HCT116 (cell line): ENCODE results near the gene TH. TPM values are rescaled to one million over a fixed set of nuclear protein-coding genes. Genes with fewer than 3 reads are reported as not detected.

Source experiments
- ATAC-seq: fragments of 200-7000 bp; cut with Tn5 transposase; 2 replicates; pipeline ENCODE4 v1.9.1; 2020; ENCODE audit warnings: mild to moderate bottlenecking, moderate library complexity
- BruUV-seq: library from RNA; stranded (reverse); fragments of 400-500 nt; replicated peaks from 2 replicates; lab custom pipeline; 2021; lab: Mats Ljungman, UMichigan
- CTCF ChIA-PET: fragments of 300-600 bp; sonication (Branson Sonifier 250); formaldehyde crosslinking; loops from one replicate; lab custom pipeline; 2021; ENCODE audit warnings: antibody characterized with exemption; lab: Charles Lee
- POLR2A ChIA-PET: fragments of 300-600, 350-600 bp; sonication (Branson Sonifier 250); formaldehyde crosslinking; loops from one replicate; lab custom pipeline; 2021; ENCODE audit warnings: antibody characterized with exemption; lab: Charles Lee
- RAD21 ChIA-PET, 2 experiments: fragments of 300-600 bp; sonication (Branson Sonifier 250); formaldehyde crosslinking; loops; one replicate each; lab custom pipeline; 2023; ENCODE audit warnings: low total read pairs in 2 of 2; ENCODE audit not compliant: uncharacterized antibody in 2 of 2, unreplicated experiment in 2 of 2, low non-redundant PET in 1 of 2; lab: Charles Lee
- DNase-seq: peaks from one replicate; pipeline ENCODE4 v3.0.0-alpha.2; 2010; ENCODE audit warnings: low read depth, low spot score
- H2AFZ ChIP-seq: fragments of 200-600 bp; shearing (Covaris generic), sonication (generic); 2 replicates; pipeline ENCODE4 v1.6.1; 2017; ENCODE audit warnings: low read depth, mixed run types, mixed read lengths, antibody characterized with exemption, low read length; ENCODE audit not compliant: poor library complexity, severe bottlenecking
- H3K27ac ChIP-seq: 2 replicates; pipeline ENCODE4 v1.5.1; 2012; ENCODE audit warnings: low read depth, low read length
- H3K27me3 ChIP-seq: fragments of 200-600 bp; sonication (generic); 2 replicates; pipeline ENCODE4 v1.6.1; 2016; ENCODE audit warnings: mixed run types, low read length, mixed read lengths; ENCODE audit not compliant: insufficient read depth
- H3K36me3 ChIP-seq, 2 experiments: fragments of 200-500 bp in 1 of 2; fragments of 200-600 bp in 1 of 2; sonication (Bioruptor generic) in 1 of 2; sonication (generic) in 1 of 2; 2 replicates each; pipeline versions ENCODE4 v1.5.1 to v1.6.1; 2014 to 2016; ENCODE audit warnings: low read length in 2 of 2, inconsistent platforms in 1 of 2, mixed read lengths in 1 of 2, mixed run types in 1 of 2; ENCODE audit not compliant: insufficient read depth in 2 of 2, control insufficient read depth in 1 of 2
- H3K4me1 ChIP-seq, 2 experiments: fragments of 200-600 bp in 1 of 2; sonication (generic) in 1 of 2; 2 replicates each; pipeline versions ENCODE4 v1.5.1 to v1.6.1; 2012 to 2017; ENCODE audit warnings: low read length in 2 of 2, inconsistent platforms in 1 of 2, mild to moderate bottlenecking in 1 of 2, mixed read lengths in 1 of 2, mixed run types in 1 of 2, moderate library complexity in 1 of 2; ENCODE audit not compliant: insufficient read depth in 2 of 2, control insufficient read depth in 1 of 2
- H3K4me2 ChIP-seq: fragments of 200-600 bp; sonication (generic); 2 replicates; pipeline ENCODE4 v1.6.1; 2017; ENCODE audit warnings: mixed run types, low read length, mixed read lengths
- H3K4me3 ChIP-seq, 2 experiments: fragments of 200-600 bp in 1 of 2; sonication (generic) in 1 of 2; replicated peaks in 1 of 2; 2 replicates each; pipeline ENCODE4 v1.5.1; 2011 to 2016; ENCODE audit warnings: low read length in 2 of 2, control low read depth in 1 of 2, low read depth in 1 of 2, mild to moderate bottlenecking in 1 of 2, mixed read lengths in 1 of 2, mixed run types in 1 of 2
- H3K79me2 ChIP-seq: fragments of 200-600 bp; sonication (generic); 2 replicates; pipeline ENCODE4 v1.6.1; 2017; ENCODE audit warnings: mild to moderate bottlenecking, mixed run types, low read length, moderate library complexity, mixed read lengths; ENCODE audit not compliant: insufficient read depth
- H3K9ac ChIP-seq: fragments of 200-600 bp; sonication (generic); 2 replicates; pipeline ENCODE4 v1.6.1; 2016; ENCODE audit warnings: low read length, mixed read lengths
- H3K9me2 ChIP-seq: fragments of 200-600 bp; sonication (generic), shearing (Covaris generic); 2 replicates; pipeline ENCODE4 v1.6.1; 2017; ENCODE audit warnings: mixed run types, mild to moderate bottlenecking, moderate library complexity; ENCODE audit not compliant: insufficient read depth
- H3K9me3 ChIP-seq, 2 experiments: fragments of 200-500 bp in 1 of 2; fragments of 200-600 bp in 1 of 2; sonication (Bioruptor generic) in 1 of 2; sonication (generic) in 1 of 2; 2 replicates each; pipeline ENCODE4 v1.6.1; 2014 to 2017; ENCODE audit warnings: low read length in 2 of 2, mixed read lengths in 2 of 2, inconsistent platforms in 1 of 2, low read depth in 1 of 2, mild to moderate bottlenecking in 1 of 2, mixed run types in 1 of 2, moderate library complexity in 1 of 2; ENCODE audit not compliant: control insufficient read depth in 1 of 2, insufficient read depth in 1 of 2
- H4K20me1 ChIP-seq: fragments of 200-600 bp; sonication (generic), shearing (Covaris generic); 2 replicates; pipeline ENCODE4 v1.6.1; 2017; ENCODE audit warnings: mixed run types, mild to moderate bottlenecking, moderate library complexity; ENCODE audit not compliant: insufficient read depth
- CEBPB ChIP-seq: IDR thresholded peaks from 2 replicates; pipeline ENCODE4 v1.6.1; 2012; ENCODE audit warnings: low read depth
- EGR1 ChIP-seq: IDR thresholded peaks from 2 replicates; pipeline ENCODE4 v1.6.1; 2012; ENCODE audit warnings: low read depth
- ELF1 ChIP-seq: IDR thresholded peaks from 2 replicates; pipeline ENCODE4 v1.6.1; 2012; ENCODE audit warnings: low read depth, borderline replicate concordance
- EZH2 ChIP-seq: fragments of 200-600 bp; sonication (generic); IDR thresholded peaks from 2 replicates; pipeline ENCODE4 v1.6.1; 2017; ENCODE audit warnings: antibody characterized with exemption, mixed run types
- EZH2phosphoT487 ChIP-seq: fragments of 200-600 bp; IDR thresholded peaks from 2 replicates; pipeline ENCODE4 v1.6.1; 2018; ENCODE audit warnings: antibody characterized with exemption, borderline replicate concordance
- FOSL1 ChIP-seq: IDR thresholded peaks from 2 replicates; pipeline ENCODE4 v1.6.1; 2012; ENCODE audit warnings: low read depth
- JUND ChIP-seq: IDR thresholded peaks from 2 replicates; pipeline ENCODE4 v1.6.1; 2012
- POLR2A ChIP-seq: IDR thresholded peaks from 2 replicates; pipeline ENCODE4 v1.7.0; 2011; ENCODE audit warnings: borderline replicate concordance; ENCODE audit not compliant: insufficient read depth, insufficient read length; ENCODE audit errors: extremely low read depth
- POLR2AphosphoS5 ChIP-seq: IDR thresholded peaks from 2 replicates; pipeline ENCODE4 v1.6.1; 2011; ENCODE audit warnings: mild to moderate bottlenecking, low read depth, low read length, moderate library complexity
- RAD21 ChIP-seq: IDR thresholded peaks from 2 replicates; pipeline ENCODE4 v1.6.1; 2012; ENCODE audit warnings: low read depth, mild to moderate bottlenecking
- SIN3A ChIP-seq: IDR thresholded peaks from 2 replicates; pipeline ENCODE4 v1.6.1; 2012; ENCODE audit warnings: low read depth
- SP1 ChIP-seq: IDR thresholded peaks from 2 replicates; pipeline ENCODE4 v1.6.1; 2012; ENCODE audit warnings: low read depth
- TCF7L2 ChIP-seq: IDR thresholded peaks from 2 replicates; pipeline ENCODE4 v1.7.0; 2011; ENCODE audit warnings: borderline replicate concordance, inconsistent platforms; ENCODE audit not compliant: insufficient read depth, insufficient read length; ENCODE audit errors: extremely low read depth
- ZFX ChIP-seq: fragments of 450-650 bp; IDR thresholded peaks from 2 replicates; pipeline ENCODE4 v1.6.1; 2017
- ZNF274 ChIP-seq: fragments of 200-500 bp; sonication (Bioruptor generic); IDR thresholded peaks from 2 replicates; pipeline ENCODE4 v1.6.1; 2014; ENCODE audit warnings: mild to moderate bottlenecking, low read depth, low read length, inconsistent platforms
- intact Hi-C: fragments of 100-400 bp; cut with micrococcal nuclease; formaldehyde crosslinking; loops from 2 replicates; pipeline ENCODE4 v1.10.0; 2022
- total RNA-seq: library from RNA; stranded (reverse); gene quantifications from one replicate; pipeline ENCODE4 v1.2.1, GENCODE V29; 2021; ENCODE audit not compliant: unreplicated experiment
- TF ChIP-seq, protein P1 (sequence below): IDR thresholded peaks from 2 replicates; pipeline ENCODE4 v1.6.1; 2011; ENCODE audit warnings: mild to moderate bottlenecking, low read length, moderate library complexity; ENCODE audit not compliant: insufficient replicate concordance; ENCODE audit errors: extremely low read depth
- TF ChIP-seq, protein P2 (sequence below): IDR thresholded peaks from 2 replicates; pipeline ENCODE4 v1.6.1; 2012; ENCODE audit warnings: low read depth
- TF ChIP-seq, protein P3 (sequence below): IDR thresholded peaks from 2 replicates; pipeline ENCODE4 v1.6.1; 2012
- TF ChIP-seq, protein P4 (sequence below): IDR thresholded peaks from 2 replicates; pipeline ENCODE4 v1.6.1; 2012

The TH gene
- total RNA-seq, 1 experiment from 2014 or later: not detected

DNA sequence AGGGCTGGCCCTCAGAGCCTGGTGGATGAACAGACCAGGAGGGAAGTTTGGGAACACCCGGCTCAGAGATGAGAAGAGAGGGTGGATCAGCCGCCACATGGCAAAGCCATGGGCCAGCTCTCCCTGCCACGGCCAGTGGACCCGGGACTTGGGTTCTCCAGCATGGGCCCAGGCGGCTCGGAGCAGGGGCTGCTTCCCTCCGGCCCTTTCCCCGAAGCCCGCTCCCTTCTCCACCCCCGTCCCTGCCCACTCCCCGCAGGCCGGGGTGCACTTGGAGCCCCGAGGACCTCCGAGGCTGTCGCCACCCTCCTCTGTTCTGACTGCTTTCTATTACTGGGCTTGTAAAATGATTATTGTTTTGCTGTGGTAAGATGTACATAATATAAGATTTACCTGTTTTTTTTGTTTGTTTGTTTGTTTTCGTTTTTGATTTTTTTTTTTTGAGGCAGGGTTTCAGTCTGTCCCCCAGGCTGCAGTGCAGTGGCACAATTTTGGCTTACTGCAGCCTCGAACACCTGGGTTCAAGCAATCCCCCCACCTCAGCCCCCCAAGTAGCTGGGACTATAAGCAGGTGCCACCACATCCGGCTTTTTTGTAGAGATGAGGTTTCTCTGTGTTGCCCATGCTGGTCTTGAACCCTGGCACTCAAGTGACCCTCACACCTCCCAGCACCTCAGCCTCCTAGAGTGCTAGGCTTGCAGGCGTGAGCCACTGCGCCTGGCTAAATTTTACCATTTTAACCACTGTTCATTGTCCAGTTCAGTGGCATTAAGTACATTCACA lies 11.3 kb upstream of the TH start:
- Histone ChIP-seq H3K79me2 (no peaks in the 10 kb centered on the region), H3K27me3 (no peaks in the 10 kb centered on the region), H3K4me1 (peaks cover 30 to 51% of the 10 kb centered on the region in 2 experiments), H3K9me2 (no peaks in the 10 kb centered on the region), H3K36me3 (no peaks in the 10 kb centered on the region), H3K9ac (no peak overlapping the region), H3K27ac (no peak overlapping the region), H3K4me3 (no peak overlapping the region), H2AFZ (no peak overlapping the region), H3K9me3 (no peaks in the 10 kb centered on the region), H3K4me2 (no peak overlapping the region), H4K20me1 (no peaks in the 10 kb centered on the region)
- ChIA-PET CTCF (no interaction called here), RAD21 (no interaction called here), POLR2A (no interaction called here)
- no TSS peak for BruUV-seq
- TF ChIP-seq, protein P1, sequence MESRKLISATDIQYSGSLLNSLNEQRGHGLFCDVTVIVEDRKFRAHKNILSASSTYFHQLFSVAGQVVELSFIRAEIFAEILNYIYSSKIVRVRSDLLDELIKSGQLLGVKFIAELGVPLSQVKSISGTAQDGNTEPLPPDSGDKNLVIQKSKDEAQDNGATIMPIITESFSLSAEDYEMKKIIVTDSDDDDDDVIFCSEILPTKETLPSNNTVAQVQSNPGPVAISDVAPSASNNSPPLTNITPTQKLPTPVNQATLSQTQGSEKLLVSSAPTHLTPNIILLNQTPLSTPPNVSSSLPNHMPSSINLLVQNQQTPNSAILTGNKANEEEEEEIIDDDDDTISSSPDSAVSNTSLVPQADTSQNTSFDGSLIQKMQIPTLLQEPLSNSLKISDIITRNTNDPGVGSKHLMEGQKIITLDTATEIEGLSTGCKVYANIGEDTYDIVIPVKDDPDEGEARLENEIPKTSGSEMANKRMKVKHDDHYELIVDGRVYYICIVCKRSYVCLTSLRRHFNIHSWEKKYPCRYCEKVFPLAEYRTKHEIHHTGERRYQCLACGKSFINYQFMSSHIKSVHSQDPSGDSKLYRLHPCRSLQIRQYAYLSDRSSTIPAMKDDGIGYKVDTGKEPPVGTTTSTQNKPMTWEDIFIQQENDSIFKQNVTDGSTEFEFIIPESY: no peak
- TF ChIP-seq SP1 (no peak), ELF1 (no peak), ZNF274 (no peak), EZH2phosphoT487 (no peak), JUND (no peak), POLR2AphosphoS5 (no peak), FOSL1 (no peak), EGR1 (no peak), SIN3A (no peak), RAD21 (no peak), CEBPB (no peak), POLR2A (no peak), EZH2 (no peak), TCF7L2 (no peak), ZFX (no peak)
- TF ChIP-seq, protein P2, sequence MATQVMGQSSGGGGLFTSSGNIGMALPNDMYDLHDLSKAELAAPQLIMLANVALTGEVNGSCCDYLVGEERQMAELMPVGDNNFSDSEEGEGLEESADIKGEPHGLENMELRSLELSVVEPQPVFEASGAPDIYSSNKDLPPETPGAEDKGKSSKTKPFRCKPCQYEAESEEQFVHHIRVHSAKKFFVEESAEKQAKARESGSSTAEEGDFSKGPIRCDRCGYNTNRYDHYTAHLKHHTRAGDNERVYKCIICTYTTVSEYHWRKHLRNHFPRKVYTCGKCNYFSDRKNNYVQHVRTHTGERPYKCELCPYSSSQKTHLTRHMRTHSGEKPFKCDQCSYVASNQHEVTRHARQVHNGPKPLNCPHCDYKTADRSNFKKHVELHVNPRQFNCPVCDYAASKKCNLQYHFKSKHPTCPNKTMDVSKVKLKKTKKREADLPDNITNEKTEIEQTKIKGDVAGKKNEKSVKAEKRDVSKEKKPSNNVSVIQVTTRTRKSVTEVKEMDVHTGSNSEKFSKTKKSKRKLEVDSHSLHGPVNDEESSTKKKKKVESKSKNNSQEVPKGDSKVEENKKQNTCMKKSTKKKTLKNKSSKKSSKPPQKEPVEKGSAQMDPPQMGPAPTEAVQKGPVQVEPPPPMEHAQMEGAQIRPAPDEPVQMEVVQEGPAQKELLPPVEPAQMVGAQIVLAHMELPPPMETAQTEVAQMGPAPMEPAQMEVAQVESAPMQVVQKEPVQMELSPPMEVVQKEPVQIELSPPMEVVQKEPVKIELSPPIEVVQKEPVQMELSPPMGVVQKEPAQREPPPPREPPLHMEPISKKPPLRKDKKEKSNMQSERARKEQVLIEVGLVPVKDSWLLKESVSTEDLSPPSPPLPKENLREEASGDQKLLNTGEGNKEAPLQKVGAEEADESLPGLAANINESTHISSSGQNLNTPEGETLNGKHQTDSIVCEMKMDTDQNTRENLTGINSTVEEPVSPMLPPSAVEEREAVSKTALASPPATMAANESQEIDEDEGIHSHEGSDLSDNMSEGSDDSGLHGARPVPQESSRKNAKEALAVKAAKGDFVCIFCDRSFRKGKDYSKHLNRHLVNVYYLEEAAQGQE: no peak
- TF ChIP-seq, protein P3, sequence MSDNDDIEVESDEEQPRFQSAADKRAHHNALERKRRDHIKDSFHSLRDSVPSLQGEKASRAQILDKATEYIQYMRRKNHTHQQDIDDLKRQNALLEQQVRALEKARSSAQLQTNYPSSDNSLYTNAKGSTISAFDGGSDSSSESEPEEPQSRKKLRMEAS: no peak
- TF ChIP-seq, protein P4, sequence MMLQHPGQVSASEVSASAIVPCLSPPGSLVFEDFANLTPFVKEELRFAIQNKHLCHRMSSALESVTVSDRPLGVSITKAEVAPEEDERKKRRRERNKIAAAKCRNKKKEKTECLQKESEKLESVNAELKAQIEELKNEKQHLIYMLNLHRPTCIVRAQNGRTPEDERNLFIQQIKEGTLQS: no peak
- ATAC-seq: no peak
- no peak for DNase-seq
- intact Hi-C loops: loop anchor here (5.0 kb wide), 1 partner anchor 219 kb away; the partner anchor contains the start of gene TSSC4
